Naive B cell (primary cell): ENCODE results near the gene TXNRD2. TPM values are rescaled to one million over a fixed set of nuclear protein-coding genes. Genes with fewer than 3 reads are reported as not detected.
"Not testable (repeated sequence)": the region's sequence is repeated elsewhere in the genome, so short reads cannot be mapped to it uniquely, and the experiment has no call there.

ENCODE experiments used
- ATAC-seq, 2 donors: fragments of 150-1000 bp; cut with Tn5 transposase; 2 replicates each; pipeline ENCODE4 v1.10.0; 2021; ENCODE audit warnings: low read depth in 2 of 2, mild to moderate bottlenecking in 2 of 2, moderate library complexity in 2 of 2
- DNase-seq: peaks from one replicate; pipeline ENCODE4 v3.0.0; 2022
- H3K27ac Mint-ChIP-seq, 6 donors: one replicate each; pipeline ENCODE4 v1.8.0; 2020 to 2022; ENCODE audit warnings: mild to moderate bottlenecking in 6 of 6, mixed read lengths in 6 of 6, moderate library complexity in 5 of 6, inconsistent platforms in 2 of 6
- H3K27me3 Mint-ChIP-seq, 3 donors: one replicate each; pipeline ENCODE4 v1.8.0; 2021 to 2022; ENCODE audit warnings: mixed read lengths in 3 of 3, mild to moderate bottlenecking in 1 of 3
- H3K36me3 Mint-ChIP-seq, 2 donors: one replicate each; pipeline ENCODE4 v1.8.0; 2020 to 2022; ENCODE audit warnings: mixed read lengths in 2 of 2, inconsistent platforms in 1 of 2, mild to moderate bottlenecking in 1 of 2
- H3K4me1 Mint-ChIP-seq, 3 donors: one replicate each; pipeline ENCODE4 v1.8.0; 2020 to 2022; ENCODE audit warnings: mixed read lengths in 3 of 3, inconsistent platforms in 1 of 3, mild to moderate bottlenecking in 1 of 3, moderate library complexity in 1 of 3
- H3K4me3 Mint-ChIP-seq, 8 donors: one replicate each; pipeline ENCODE4 v1.8.0; 2020 to 2022; ENCODE audit warnings: mild to moderate bottlenecking in 8 of 8, mixed read lengths in 8 of 8, moderate library complexity in 8 of 8, inconsistent platforms in 2 of 8
- H3K9me3 Mint-ChIP-seq, 7 donors: one replicate each; pipeline ENCODE4 v1.8.0; 2020 to 2022; ENCODE audit warnings: mixed read lengths in 7 of 7, mild to moderate bottlenecking in 5 of 7, inconsistent platforms in 2 of 7, moderate library complexity in 1 of 7
- polyA plus RNA-seq, 6 donors: library from polyadenylated mRNA; unstranded; fragments of 300-500 nt; fragmentation: Illumina TruSeq; gene quantifications; one replicate each; pipeline ENCODE4 v1.2.3, GENCODE V29; 2021; ENCODE audit warnings: low read depth in 6 of 6

TXNRD2 gene
- polyA plus RNA-seq, 6 donors from 2014 or later: 8.1 to 14.7 (median 10.1) TPM

DNA sequence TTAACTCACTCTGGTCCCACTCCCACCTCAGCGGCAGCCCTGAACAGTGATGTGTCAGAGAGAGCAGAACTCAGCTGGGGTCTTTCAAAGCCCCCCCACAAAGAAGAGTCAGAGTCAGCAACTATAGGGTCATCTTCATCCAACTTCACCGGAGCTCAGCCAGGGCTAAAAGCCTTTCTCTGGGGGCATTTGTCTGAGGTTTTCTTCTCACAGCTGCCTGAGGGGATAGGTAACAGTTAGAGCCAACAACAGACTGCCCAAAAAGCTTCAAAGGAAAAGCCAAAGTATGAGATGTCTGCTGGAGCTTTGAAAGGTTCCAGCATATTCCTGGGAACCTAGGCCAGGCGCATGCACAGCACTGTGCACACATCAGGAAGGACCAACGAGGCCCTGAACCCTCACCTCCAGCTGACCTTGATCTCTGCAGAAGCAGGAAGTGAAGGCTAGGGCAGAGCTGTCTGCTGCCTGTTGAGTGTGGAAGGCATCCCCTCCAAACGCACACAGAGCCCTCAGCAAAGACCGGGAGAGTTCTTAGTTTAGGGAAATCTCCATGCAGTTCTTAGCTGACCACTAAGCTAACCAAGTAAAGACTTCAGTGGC is 28.2 kb downstream of the TXNRD2 start:
- no peak overlapping the region for H3K4me3 Mint-ChIP-seq
- peaks cover 7 to 10% (median 8%) of the 10 kb centered on the region in 3 donors for H3K4me1 Mint-ChIP-seq
- H3K36me3 Mint-ChIP-seq: peaks cover 21 to 22% of the 10 kb centered on the region in 2 donors
- H3K9me3 Mint-ChIP-seq: peaks cover 0 to 4% (median 0%) of the 10 kb centered on the region in 7 donors
- no peaks in the 10 kb centered on the region for H3K27me3 Mint-ChIP-seq
- H3K27ac Mint-ChIP-seq: no peak overlapping the region
- no peak for ATAC-seq
- DNase-seq: no peak

DNA sequence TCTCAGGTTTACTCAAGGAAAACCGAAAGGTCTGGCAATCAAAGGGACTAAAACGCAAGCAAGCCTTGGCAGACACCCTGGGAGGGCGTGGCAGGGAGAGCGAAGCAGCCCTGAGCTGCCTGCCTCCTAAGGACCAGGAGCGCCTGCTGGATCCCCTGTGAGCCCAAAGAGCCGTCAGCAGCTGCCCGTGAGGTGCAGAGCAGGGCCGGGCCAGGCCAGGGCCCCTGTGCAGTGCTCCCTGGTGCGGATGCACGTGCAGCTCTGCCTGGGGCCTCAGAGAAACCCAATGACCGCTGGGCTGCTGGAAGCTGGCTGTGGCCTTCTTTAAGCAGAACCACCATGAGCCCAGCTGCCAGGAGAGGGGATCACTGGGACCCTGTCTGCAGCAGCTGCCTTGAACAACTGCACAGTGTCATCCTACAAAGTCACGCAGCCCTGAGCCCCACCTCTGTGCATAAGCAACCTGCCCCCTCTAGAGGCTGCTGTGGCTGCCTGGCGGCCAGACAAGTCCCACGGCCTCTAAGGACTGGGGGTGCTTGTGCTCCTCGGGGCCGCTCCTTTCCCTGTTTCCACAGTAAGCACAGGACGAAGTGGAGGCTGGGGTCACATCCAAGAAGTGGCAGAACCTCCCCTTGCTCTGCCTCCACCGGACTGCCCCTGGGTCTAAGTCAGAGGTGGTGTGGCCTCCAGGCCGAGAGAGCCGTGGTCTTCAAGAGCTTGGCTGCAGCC is 29.2 kb downstream of the TXNRD2 start:
- Mint-ChIP-seq H3K4me3 (no peak overlapping the region), H3K9me3 (peaks cover 0 to 4% (median 0%) of the 10 kb centered on the region in 7 donors), H3K27me3 (no peaks in the 10 kb centered on the region), H3K36me3 (peaks cover 21 to 22% of the 10 kb centered on the region in 2 donors), H3K27ac (no peak overlapping the region), H3K4me1 (peaks cover 7 to 10% (median 8%) of the 10 kb centered on the region in 3 donors)
- no peak for DNase-seq
- ATAC-seq: no peak

DNA sequence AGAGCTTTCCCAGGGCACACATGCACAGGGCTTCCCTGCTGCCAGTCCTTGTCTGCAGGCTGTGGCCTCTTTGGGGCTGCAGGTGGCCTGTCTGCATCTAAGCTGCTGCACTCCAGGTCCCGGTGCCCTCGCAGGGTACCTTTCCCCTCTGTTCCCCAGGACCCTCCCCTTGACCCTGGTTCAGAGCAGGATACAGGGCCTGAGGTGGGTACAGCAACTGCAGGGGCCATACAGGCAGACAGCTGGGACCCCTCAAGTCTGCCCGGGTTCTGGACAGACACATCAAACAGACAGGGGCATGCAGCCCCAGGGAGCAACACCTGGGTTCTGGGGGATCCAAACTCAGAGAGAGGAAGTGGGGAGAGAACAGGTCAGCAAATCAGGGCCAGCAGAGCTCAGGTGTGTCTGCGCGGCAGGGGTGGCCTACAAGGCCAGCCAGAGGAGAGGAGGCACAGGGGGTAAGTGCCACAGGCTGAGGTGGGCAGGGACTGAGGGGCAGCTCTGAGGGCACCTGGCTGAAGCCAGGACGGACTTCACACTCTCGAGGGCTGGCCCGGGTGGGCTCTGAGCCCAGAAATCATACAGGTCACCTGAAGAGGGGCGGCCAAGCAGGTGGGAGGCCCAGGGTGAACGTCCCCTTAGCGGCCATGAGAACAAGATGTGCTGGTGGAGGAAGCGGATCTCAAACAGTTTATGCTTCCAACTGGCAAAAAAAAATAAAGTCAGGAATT is 29.9 kb downstream of the TXNRD2 start:
- ATAC-seq (no peak), DNase-seq (no peak)
- Mint-ChIP-seq H3K36me3 (peaks cover 21 to 22% of the 10 kb centered on the region in 2 donors), H3K4me3 (no peak overlapping the region), H3K9me3 (peaks cover 0 to 4% (median 0%) of the 10 kb centered on the region in 7 donors), H3K4me1 (peaks cover 7 to 10% (median 8%) of the 10 kb centered on the region in 3 donors), H3K27ac (no peak overlapping the region), H3K27me3 (no peaks in the 10 kb centered on the region)

DNA sequence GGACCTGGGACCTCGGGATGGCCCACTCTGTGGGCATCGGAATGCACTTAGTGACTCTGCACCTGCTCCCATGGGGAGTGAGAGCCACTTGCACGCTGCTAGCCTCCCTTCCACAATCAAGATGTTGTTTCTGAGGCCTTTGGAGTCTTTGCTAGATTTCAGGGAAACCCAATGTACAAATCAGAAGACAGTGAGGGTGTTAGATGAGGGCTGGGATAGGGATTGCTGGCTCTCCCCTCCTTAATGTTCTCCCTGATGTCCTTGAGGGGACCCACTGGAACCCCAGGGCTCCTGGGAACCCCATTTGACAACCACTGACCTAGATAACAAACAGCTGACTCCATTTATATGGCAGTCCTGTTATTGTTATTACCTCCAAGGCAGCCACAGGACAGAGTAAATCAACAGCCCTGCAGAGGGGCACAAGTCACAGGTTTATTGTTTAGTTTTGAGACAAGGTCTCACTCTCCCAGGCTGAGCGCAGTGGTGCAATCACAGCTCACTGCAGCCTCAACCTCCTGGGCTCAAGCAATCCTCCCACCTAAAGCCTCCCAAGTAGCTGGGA is 31.4 kb downstream of the TXNRD2 start:
- Mint-ChIP-seq H3K36me3 (peaks cover 19 to 22% of the 10 kb centered on the region in 2 donors), H3K4me3 (peak overlapping the region in 1 of 8 donors; percentile 52), H3K4me1 (peaks cover 7 to 10% (median 8%) of the 10 kb centered on the region in 3 donors), H3K27me3 (no peaks in the 10 kb centered on the region), H3K27ac (no peak overlapping the region), H3K9me3 (peaks cover 0 to 4% (median 0%) of the 10 kb centered on the region in 7 donors)
- DNase-seq (no peak), ATAC-seq (no peak)

DNA sequence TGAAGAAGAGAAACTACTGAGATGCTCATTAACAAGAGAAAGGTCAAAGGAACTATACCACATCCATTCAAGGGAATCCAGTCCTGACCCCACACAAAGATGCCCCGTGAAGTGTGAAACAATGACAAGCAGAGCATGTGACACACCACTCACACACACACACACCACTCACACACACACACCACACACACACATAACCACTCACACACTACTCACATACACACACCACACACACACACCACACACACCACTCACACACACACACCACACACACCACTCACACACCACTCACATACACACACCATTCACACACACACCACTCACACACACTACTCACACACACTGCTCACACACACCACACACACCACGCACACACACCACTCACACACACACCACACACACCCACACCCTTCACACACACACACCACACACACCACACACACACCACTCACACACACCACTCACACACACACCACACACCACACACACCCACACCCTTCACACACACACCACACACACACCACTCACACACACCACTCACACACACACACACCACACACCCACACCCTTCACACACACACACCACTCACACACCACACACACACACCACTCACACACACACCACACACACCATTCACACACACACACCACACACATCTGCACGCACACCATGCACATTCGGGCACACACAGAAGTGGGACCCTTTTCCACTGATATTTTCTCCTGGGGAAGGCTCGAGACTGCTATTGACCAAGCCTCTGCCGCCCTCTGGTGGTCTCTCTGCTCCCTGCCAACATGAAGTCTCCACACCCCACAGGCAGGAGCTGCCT is 32.1 kb downstream of the TXNRD2 start:
- Mint-ChIP-seq H3K36me3 (peaks cover 12 to 16% of the 10 kb centered on the region in 2 donors), H3K27me3 (no peaks in the 10 kb centered on the region), H3K4me1 (peaks cover 7 to 10% (median 8%) of the 10 kb centered on the region in 3 donors), H3K27ac (peak overlapping the region in 4 of 6 donors; percentile 2 to 95 (median 62)), H3K4me3 (peak overlapping the region in 1 of 8 donors; percentile 52), H3K9me3 (peaks cover 0 to 4% (median 0%) of the 10 kb centered on the region in 7 donors)
- ATAC-seq (peak; percentile 83 to 86), DNase-seq (peak; percentile 71)

DNA sequence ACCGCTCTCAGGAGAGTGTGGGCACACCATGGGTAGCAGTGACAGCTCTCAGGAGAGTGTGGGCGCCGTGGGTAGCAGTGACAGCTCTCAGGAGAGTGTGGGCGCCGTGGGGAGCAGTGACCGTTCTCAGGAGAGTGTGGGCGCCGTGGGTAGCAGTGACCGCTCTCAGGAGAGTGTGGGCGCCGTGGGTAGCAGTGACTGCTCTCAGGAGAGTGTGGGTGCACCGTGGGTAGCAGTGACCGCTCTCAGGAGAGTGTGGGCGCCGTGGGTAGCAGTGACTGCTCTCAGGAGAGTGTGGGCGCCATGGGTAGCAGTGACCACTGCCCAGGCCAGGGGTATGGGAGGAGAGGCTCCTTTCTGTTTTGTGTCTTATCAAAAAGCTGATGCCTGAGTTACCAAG is 33.7 kb downstream of the TXNRD2 start:
- not testable (repeated sequence) for H3K27ac Mint-ChIP-seq, H3K9me3 Mint-ChIP-seq, H3K4me3 Mint-ChIP-seq, DNase-seq, H3K27me3 Mint-ChIP-seq, ATAC-seq, H3K36me3 Mint-ChIP-seq
- H3K4me1 Mint-ChIP-seq: peaks cover 7 to 10% (median 8%) of the 10 kb centered on the region in 3 donors

DNA sequence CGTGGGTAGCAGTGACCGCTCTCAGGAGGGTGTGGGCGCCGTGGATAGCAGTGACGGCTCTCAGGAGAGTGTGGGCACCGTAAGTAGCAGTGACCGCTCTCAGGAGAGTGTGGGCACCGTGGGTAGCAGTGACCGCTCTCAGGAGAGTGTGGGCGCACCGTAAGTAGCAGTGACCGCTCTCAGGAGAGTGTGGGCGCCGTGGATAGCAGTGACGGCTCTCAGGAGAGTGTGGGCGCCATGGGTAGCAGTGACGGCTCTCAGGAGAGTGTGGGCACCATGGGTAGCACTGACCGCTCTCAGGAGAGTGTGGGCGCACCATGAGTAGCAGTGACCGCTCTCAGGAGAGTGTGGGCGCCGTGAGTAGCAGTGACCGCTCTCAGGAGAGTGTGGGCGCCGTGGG is 34.8 kb downstream of the TXNRD2 start:
- ATAC-seq, H3K4me3 Mint-ChIP-seq, H3K27me3 Mint-ChIP-seq, H3K9me3 Mint-ChIP-seq, DNase-seq, H3K36me3 Mint-ChIP-seq, H3K27ac Mint-ChIP-seq: not testable (repeated sequence)
- H3K4me1 Mint-ChIP-seq: peaks cover 7 to 10% (median 8%) of the 10 kb centered on the region in 3 donors

DNA sequence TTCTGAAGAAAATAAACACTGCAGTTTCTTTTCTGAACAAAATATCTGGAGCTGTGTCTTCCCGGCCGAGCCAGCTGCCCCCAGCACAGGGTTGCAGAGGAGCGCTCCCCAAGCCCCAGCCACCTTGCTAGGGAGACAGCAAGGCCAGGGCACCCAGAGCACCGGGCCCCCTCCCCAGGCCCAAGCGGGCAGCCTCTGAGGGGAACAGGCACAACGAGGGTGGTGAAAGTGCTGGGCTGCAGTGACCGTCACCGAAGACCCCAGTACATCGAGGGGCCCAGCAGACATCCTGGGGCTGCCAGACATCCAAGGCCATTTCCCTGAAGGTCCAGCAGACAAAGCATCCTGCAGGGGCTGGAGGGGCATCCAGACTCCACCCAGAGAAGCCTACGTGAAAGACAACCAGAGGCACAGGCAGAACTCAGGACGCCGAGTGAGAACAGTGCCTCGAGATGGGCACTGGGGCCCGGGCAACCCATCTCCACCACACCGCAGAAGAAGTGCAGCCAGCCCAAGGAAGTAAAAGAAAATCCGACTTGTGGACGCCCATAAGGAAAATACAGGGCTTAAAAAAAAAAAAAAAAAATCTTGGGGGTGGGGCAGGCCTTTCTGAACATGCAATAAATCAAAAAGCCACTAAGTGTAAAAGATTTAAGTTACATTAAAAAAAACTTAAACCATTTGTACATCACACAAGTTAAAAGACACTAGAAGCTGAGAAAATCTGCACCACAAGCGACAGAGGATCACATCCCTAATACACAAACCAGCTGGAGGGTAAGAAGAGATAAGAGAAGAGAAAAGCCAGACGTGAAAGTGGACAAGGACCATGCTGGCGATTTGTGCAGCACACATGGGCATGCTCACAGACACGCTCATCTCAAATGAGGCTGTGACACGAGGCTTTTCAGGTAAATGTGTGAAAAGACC is 36.0 kb downstream of the TXNRD2 start:
- Mint-ChIP-seq H3K36me3 (peaks cover 0 to 4% of the 10 kb centered on the region in 2 donors), H3K27me3 (no peaks in the 10 kb centered on the region), H3K4me1 (peaks cover 7 to 10% (median 8%) of the 10 kb centered on the region in 3 donors), H3K27ac (no peak overlapping the region), H3K4me3 (no peak overlapping the region), H3K9me3 (no peaks in the 10 kb centered on the region)
- ATAC-seq (no peak), DNase-seq (no peak)

DNA sequence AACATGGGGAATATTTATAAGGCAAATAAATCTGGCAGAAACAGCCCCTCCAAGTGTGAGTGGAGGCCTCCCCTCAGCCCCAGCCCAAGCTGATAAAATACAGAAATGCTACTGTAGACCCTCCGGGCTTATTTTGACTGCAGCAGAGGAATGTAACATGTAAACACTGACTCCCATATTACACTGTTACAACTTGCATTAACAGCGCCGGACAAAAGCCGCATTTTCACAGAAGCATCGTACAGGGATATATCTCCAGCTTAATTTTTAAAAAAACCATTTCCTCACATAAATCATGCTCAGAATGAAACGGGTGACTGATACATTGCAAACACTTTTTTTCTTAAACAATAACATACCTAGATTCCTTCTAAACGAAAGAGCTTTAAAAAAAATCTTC is 36.7 kb downstream of the TXNRD2 start:
- H3K36me3 Mint-ChIP-seq: peaks cover 0 to 4% of the 10 kb centered on the region in 2 donors
- H3K4me3 Mint-ChIP-seq: no peak overlapping the region
- ATAC-seq (no peak), DNase-seq (no peak)
- no peak overlapping the region for H3K27ac Mint-ChIP-seq
- H3K4me1 Mint-ChIP-seq: peaks cover 6 to 7% (median 7%) of the 10 kb centered on the region in 3 donors
- H3K27me3 Mint-ChIP-seq: no peaks in the 10 kb centered on the region
- no peaks in the 10 kb centered on the region for H3K9me3 Mint-ChIP-seq

DNA sequence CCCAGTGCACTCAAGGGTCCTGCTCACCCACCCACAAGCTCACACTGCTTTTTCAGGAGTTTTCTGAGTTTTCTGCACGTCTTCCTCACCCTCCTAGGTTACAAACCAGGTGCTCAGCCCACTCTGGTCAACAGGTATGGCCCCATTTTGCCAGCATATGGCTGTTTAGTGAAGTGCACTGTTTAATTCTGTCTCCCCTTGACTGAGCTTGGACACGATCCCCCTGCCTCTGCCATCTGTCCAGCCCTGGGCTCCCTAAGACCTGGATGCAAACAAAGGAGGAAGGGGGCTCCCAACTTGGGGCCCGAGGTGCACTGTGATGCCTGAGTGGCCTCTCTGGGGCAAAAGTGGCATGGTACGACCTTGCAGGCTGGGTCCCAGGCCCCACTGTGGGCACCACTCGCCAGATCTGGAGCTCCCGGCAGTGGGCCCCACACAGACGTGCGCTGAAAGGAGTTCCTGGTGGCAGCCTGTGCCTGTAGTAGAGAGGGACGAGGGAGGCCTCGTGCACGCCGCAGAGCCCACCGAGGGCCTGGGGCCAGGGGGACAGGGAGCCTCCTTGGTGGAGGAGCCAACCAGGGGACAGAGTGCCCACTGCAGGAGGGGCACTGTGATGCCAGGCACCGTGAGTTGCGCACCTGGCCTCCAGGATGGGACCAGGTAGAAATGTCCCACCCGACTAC is 37.3 kb downstream of the TXNRD2 start:
- Mint-ChIP-seq H3K27ac (no peak overlapping the region), H3K27me3 (no peaks in the 10 kb centered on the region), H3K36me3 (peaks cover 0 to 4% of the 10 kb centered on the region in 2 donors), H3K9me3 (no peaks in the 10 kb centered on the region), H3K4me3 (peak overlapping the region in 1 of 8 donors; percentile 66), H3K4me1 (peaks cover 0 to 1% (median under 1%) of the 10 kb centered on the region in 3 donors)
- DNase-seq (no peak), ATAC-seq (no peak)

DNA sequence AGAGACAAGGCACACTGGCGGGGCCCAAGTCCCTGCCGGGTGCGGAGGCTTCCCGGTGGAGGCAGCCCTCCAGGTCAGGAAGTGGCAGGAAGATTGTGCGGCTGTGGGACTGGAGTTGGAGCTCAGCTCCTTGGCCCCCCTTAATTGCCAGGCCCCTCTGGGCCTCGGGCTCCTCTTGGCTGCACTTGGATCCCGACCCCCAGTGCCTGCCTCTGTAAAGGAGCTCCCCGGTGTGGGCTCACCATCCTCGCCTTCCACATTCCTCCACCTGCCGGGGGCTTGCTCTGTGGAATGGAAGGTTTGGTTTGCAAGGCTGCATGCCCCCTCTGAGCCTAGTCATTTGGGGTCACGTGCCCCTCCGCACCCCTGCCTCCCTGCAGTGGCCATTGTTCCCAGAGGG is 38.1 kb downstream of the TXNRD2 start:
- H3K27ac Mint-ChIP-seq: no peak overlapping the region
- H3K36me3 Mint-ChIP-seq: peaks cover 4 to 5% of the 10 kb centered on the region in 2 donors
- H3K27me3 Mint-ChIP-seq: no peaks in the 10 kb centered on the region
- no peak overlapping the region for H3K4me3 Mint-ChIP-seq
- ATAC-seq (no peak), DNase-seq (no peak)
- H3K9me3 Mint-ChIP-seq: no peaks in the 10 kb centered on the region
- H3K4me1 Mint-ChIP-seq: no peaks in the 10 kb centered on the region
